HEK293T (cell line): ENCODE data around the gene SQSTM1.
A peak's percentile ranks its signal among the peaks of the same experiment; 100 is the strongest.

Experiments used
- CTCF ChIA-PET: fragments of 350-600 bp; formaldehyde crosslinking; extraction: SDS; loops from one replicate; lab custom pipeline; 2021; ENCODE audit warnings: antibody characterized with exemption, inconsistent platforms; lab: Yijun Ruan, JAX
- POLR2A ChIA-PET: fragments of 350-600 bp; formaldehyde crosslinking; extraction: SDS; loops from one replicate; lab custom pipeline; 2020; ENCODE audit warnings: antibody characterized with exemption, inconsistent platforms; lab: Yijun Ruan, JAX
- DNase-seq: peaks from one replicate; pipeline ENCODE4 v3.0.0; 2012; ENCODE audit warnings: mixed read lengths; ENCODE audit errors: extremely low spot score
- ARNT ChIP-seq: fragments of 450-650 bp; IDR thresholded peaks from 2 replicates; pipeline ENCODE4 v1.6.1; 2017; ENCODE audit warnings: mild to moderate bottlenecking
- BHLHE40 ChIP-seq: fragments of 450-650 bp; IDR thresholded peaks from 2 replicates; pipeline ENCODE4 v1.6.1; 2016; ENCODE audit warnings: mild to moderate bottlenecking, moderate library complexity, borderline replicate concordance
- CTBP1 ChIP-seq: fragments of 450-650 bp; IDR thresholded peaks from 2 replicates; pipeline ENCODE4 v1.6.1; 2016; ENCODE audit warnings: borderline replicate concordance
- ELF4 ChIP-seq: fragments of 450-650 bp; IDR thresholded peaks from 2 replicates; pipeline ENCODE4 v1.6.1; 2017; ENCODE audit warnings: antibody characterized with exemption
- FOXA1 ChIP-seq: fragments of 450-650 bp; IDR thresholded peaks from 2 replicates; pipeline ENCODE4 v1.6.1; 2016; ENCODE audit warnings: mild to moderate bottlenecking
- FOXK2 ChIP-seq: fragments of 450-650 bp; IDR thresholded peaks from 2 replicates; pipeline ENCODE4 v1.6.1; 2016; ENCODE audit warnings: mild to moderate bottlenecking
- FOXM1 ChIP-seq: fragments of 450-650 bp; IDR thresholded peaks from 2 replicates; pipeline ENCODE4 v1.6.1; 2017; ENCODE audit warnings: mild to moderate bottlenecking, borderline replicate concordance
- HDGF ChIP-seq: fragments of 450-650 bp; IDR thresholded peaks from 2 replicates; pipeline ENCODE4 v1.6.1; 2017; ENCODE audit warnings: antibody characterized with exemption, borderline replicate concordance
- L3MBTL2 ChIP-seq: fragments of 450-650 bp; conservative IDR thresholded peaks from 2 replicates; pipeline ENCODE4 v1.6.1; 2016; ENCODE audit warnings: mild to moderate bottlenecking
- LEF1 ChIP-seq: fragments of 450-650 bp; IDR thresholded peaks from 2 replicates; pipeline ENCODE4 v1.6.1; 2017; ENCODE audit warnings: mild to moderate bottlenecking, borderline replicate concordance
- NFRKB ChIP-seq: fragments of 450-650 bp; IDR thresholded peaks from 2 replicates; pipeline ENCODE4 v1.6.1; 2016; ENCODE audit warnings: mild to moderate bottlenecking, moderate library complexity
- PKNOX1 ChIP-seq: fragments of 450-650 bp; IDR thresholded peaks from 2 replicates; pipeline ENCODE4 v1.6.1; 2016
- SP1 ChIP-seq: fragments of 450-650 bp; IDR thresholded peaks from 2 replicates; pipeline ENCODE4 v1.6.1; 2017
- SUZ12 ChIP-seq: fragments of 450-650 bp; IDR thresholded peaks from 2 replicates; pipeline ENCODE4 v1.6.1; 2016; ENCODE audit warnings: mild to moderate bottlenecking
- TARDBP ChIP-seq: fragments of 450-650 bp; IDR thresholded peaks from 2 replicates; pipeline ENCODE4 v1.6.1; 2016
- ZNF384 ChIP-seq: fragments of 450-650 bp; IDR thresholded peaks from 2 replicates; pipeline ENCODE4 v1.6.1; 2016

The SQSTM1 gene

GRCh38 chr5:179795049-179795862 is 25.4 kb upstream of the SQSTM1 start:
- ChIA-PET POLR2A (no interaction called here), CTCF (interaction anchor here (1.7 kb wide), 1 partner anchor 32 kb away, joined by 8 read pairs; no protein-coding TSS in a partner anchor)
- peak; percentile 49 for DNase-seq
- TF ChIP-seq BHLHE40 (no peak), NFRKB (no peak), FOXA1 (no peak), ARNT (no peak), FOXM1 (no peak)

GRCh38 chr5:179795863-179796833 is 24.6 kb upstream of the SQSTM1 start:
- TF ChIP-seq FOXK2 (no peak), BHLHE40 (no peak), SUZ12 (no peak), LEF1 (no peak), L3MBTL2 (no peak), ZNF384 (no peak), ARNT (no peak), FOXA1 (no peak), TARDBP (no peak), HDGF (no peak), SP1 (no peak), CTBP1 (no peak), PKNOX1 (no peak), NFRKB (no peak), ELF4 (no peak), FOXM1 (no peak)
- ChIA-PET CTCF (interaction anchor here (0.7 to 1.7 kb wide), 2 partner anchors 33 to 206 kb away, joined by 3 to 8 read pairs; no protein-coding TSS in a partner anchor), POLR2A (interaction anchor here (0.8 kb wide), 1 partner anchor 413 kb away, joined by 3 read pairs; the partner anchor contains the start of gene RASGEF1C)
- DNase-seq, result peak; percentile 82

GRCh38 chr5:179796877-179797608 is 23.7 kb upstream of the SQSTM1 start:
- CTCF ChIA-PET, result interaction anchor here (0.7 to 1.0 kb wide), 2 partner anchors 34 to 205 kb away, joined by 3 read pairs; no protein-coding TSS in a partner anchor
- DNase-seq, result no peak
- POLR2A ChIA-PET, result no interaction called here
- TF ChIP-seq ZNF384 (no peak), PKNOX1 (no peak), FOXA1 (no peak), NFRKB (no peak), TARDBP (no peak), SP1 (no peak), HDGF (no peak), BHLHE40 (no peak), FOXM1 (no peak), ELF4 (no peak), ARNT (no peak), L3MBTL2 (no peak), SUZ12 (no peak), CTBP1 (no peak), FOXK2 (no peak)

GRCh38 chr5:179797741-179798140 is 23.0 kb upstream of the SQSTM1 start:
- DNase-seq, result no peak
- ChIA-PET POLR2A (interaction anchor here (0.9 kb wide), 1 partner anchor 23 kb away, joined by 3 read pairs; the partner anchor contains the start of gene SQSTM1), CTCF (interaction anchor here (1.0 kb wide), 1 partner anchor 35 kb away, joined by 3 read pairs; no protein-coding TSS in a partner anchor)
- no peak for TF ChIP-seq HDGF
- TF ChIP-seq CTBP1, result no peak
- no peak for TF ChIP-seq SP1
- TF ChIP-seq L3MBTL2, result no peak

- CTCF ChIA-PET, result interaction anchor here (1.0 kb wide), 1 partner anchor 35 kb away, joined by 3 read pairs; no protein-coding TSS in a partner anchor
- no peak for DNase-seq
- POLR2A ChIA-PET, result interaction anchor here (0.9 to 1.0 kb wide), 2 partner anchors 22 to 66 kb away, joined by 3 read pairs; partner anchors contain the start of gene SQSTM1
- TF ChIP-seq TARDBP, result no peak
Observed at GRCh38 chr5:179798144-179798770, 22.4 kb upstream of the SQSTM1 start.
